GM06990 (cell line): ENCODE measurements around the gene CACNA2D3.

Experiments
- DNase-seq: peaks from one replicate; pipeline ENCODE4 v3.0.0-alpha.2; 2011; ENCODE audit not compliant: insufficient read length; ENCODE audit errors: extremely low read depth
- H3K27me3 ChIP-seq: replicated peaks from 2 replicates; pipeline ENCODE4 v1.6.0; 2011; ENCODE audit warnings: low read length; ENCODE audit not compliant: control insufficient read depth, insufficient read depth
- H3K36me3 ChIP-seq: 2 replicates; pipeline ENCODE4 v1.5.1; 2011; ENCODE audit warnings: low read length; ENCODE audit not compliant: control insufficient read depth, insufficient read depth
- H3K4me3 ChIP-seq: replicated peaks from 2 replicates; pipeline ENCODE4 v1.5.1; 2011; ENCODE audit warnings: low read depth, mild to moderate bottlenecking, control low read depth, low read length
- CTCF ChIP-seq: IDR thresholded peaks from 2 replicates; pipeline ENCODE4 v1.5.1; 2011; ENCODE audit warnings: low read length, control low read depth, mild to moderate bottlenecking, inconsistent platforms; ENCODE audit not compliant: insufficient read depth, poor library complexity, severe bottlenecking

CACNA2D3 gene

GRCh38 chr3:54705730-54706129 lies 583.4 kb downstream of the CACNA2D3 start:
- no peak for DNase-seq
- no peak for TF ChIP-seq CTCF
- no peak overlapping the region for H3K4me3 ChIP-seq
- no peaks in the 10 kb centered on the region for H3K36me3 ChIP-seq
- no peaks in the 10 kb centered on the region for H3K27me3 ChIP-seq

- TF ChIP-seq CTCF = no peak
- Histone ChIP-seq H3K36me3 (no peaks in the 10 kb centered on the region), H3K27me3 (no peaks in the 10 kb centered on the region), H3K4me3 (no peak overlapping the region)
- DNase-seq = no peak
Observed at GRCh38 chr3:54706738-54707137, 584.4 kb downstream of the CACNA2D3 start.

- Histone ChIP-seq H3K27me3 (no peaks in the 10 kb centered on the region), H3K36me3 (no peaks in the 10 kb centered on the region), H3K4me3 (no peak overlapping the region)
- no peak for DNase-seq
- no peak for TF ChIP-seq CTCF
Observed at GRCh38 chr3:54709785-54710184, 587.4 kb downstream of the CACNA2D3 start.

GRCh38 chr3:54710954-54711353 lies 588.6 kb downstream of the CACNA2D3 start:
- H3K36me3 ChIP-seq = no peaks in the 10 kb centered on the region
- no peak for DNase-seq
- TF ChIP-seq CTCF = no peak
- no peaks in the 10 kb centered on the region for H3K27me3 ChIP-seq
- no peak overlapping the region for H3K4me3 ChIP-seq

- Histone ChIP-seq H3K36me3 (no peaks in the 10 kb centered on the region), H3K27me3 (no peaks in the 10 kb centered on the region), H3K4me3 (no peak overlapping the region)
- no peak for TF ChIP-seq CTCF
- no peak for DNase-seq
Observed at GRCh38 chr3:54712539-54712938, 590.2 kb downstream of the CACNA2D3 start.

GRCh38 chr3:54713031-54713430 lies 590.7 kb downstream of the CACNA2D3 start:
- Histone ChIP-seq H3K27me3 (no peaks in the 10 kb centered on the region), H3K36me3 (no peaks in the 10 kb centered on the region), H3K4me3 (no peak overlapping the region)
- no peak for DNase-seq
- no peak for TF ChIP-seq CTCF
